Transverse colon (tissue), 4 donors: ENCODE results near the gene MLLT1. TPM values are rescaled to one million over a fixed set of nuclear protein-coding genes. Genes with fewer than 3 reads are reported as not detected.

ENCODE experiments used
- DNase-seq: peaks from one replicate; pipeline ENCODE4 v3.0.0-alpha.2; 2019
- H3K27ac ChIP-seq, 4 donors: fragments of 200-600 bp; sonication (generic); 2 replicates each; pipeline ENCODE4 v1.5.1; 2016 to 2018; ENCODE audit warnings: inconsistent platforms in 4 of 4
- H3K27me3 ChIP-seq: fragments of 200-600 bp; sonication (generic); 2 replicates; pipeline ENCODE4 v1.5.1; 2017; ENCODE audit warnings: inconsistent platforms
- H3K36me3 ChIP-seq, 4 donors: fragments of 200-600 bp; sonication (generic); 2 replicates each; pipeline ENCODE4 v1.5.1; 2017 to 2019; ENCODE audit warnings: inconsistent platforms in 4 of 4
- H3K4me1 ChIP-seq, 4 donors: fragments of 200-600 bp; sonication (generic); 2 replicates each; pipeline ENCODE4 v1.5.1; 2017 to 2020; ENCODE audit warnings: inconsistent platforms in 4 of 4
- H3K4me3 ChIP-seq, 4 donors: fragments of 200-600 bp; sonication (generic); 1 replicate in 1 of 4; 2 replicates in 3 of 4; pipeline versions ENCODE4 v1.5.1 to v1.6.1; 2017 to 2019; ENCODE audit warnings: inconsistent platforms in 4 of 4
- H3K9me3 ChIP-seq, 2 donors: fragments of 200-600 bp; sonication (generic); 2 replicates each; pipeline ENCODE4 v1.5.1; 2017 to 2019; ENCODE audit warnings: inconsistent platforms in 2 of 2
- EP300 ChIP-seq: sonication (generic); formaldehyde crosslinking; IDR thresholded peaks from one replicate; pipeline ENCODE4 v1.6.1; 2017; ENCODE audit warnings: antibody characterized with exemption, low read depth
- POLR2A ChIP-seq: fragments of 450-650 bp; IDR thresholded peaks from one replicate; pipeline ENCODE4 v1.6.1; 2016; ENCODE audit warnings: antibody characterized with exemption, mild to moderate bottlenecking, moderate library complexity
- POLR2AphosphoS5 ChIP-seq, 3 donors: sonication (generic); formaldehyde crosslinking; IDR thresholded peaks; one replicate each; pipeline ENCODE4 v1.6.1; 2016; ENCODE audit warnings: antibody characterized with exemption in 3 of 3
- WGBS, 2 donors: methylation state at CpG; one replicate each; pipeline ENCODE4 v1.1.5; 2018; ENCODE audit warnings: low coverage in 1 of 2; 5-methylcytosine and 5-hydroxymethylcytosine counted together
- in situ Hi-C, 4 donors: fragments of 200-750 bp; cut with MboI; loops; one replicate each; pipeline versions ENCODE4 v1.15.0 to v1.15.1; 2017; ENCODE audit warnings: low sequenced_read_pairs in 3 of 4, low pct_ligation_motif_present in 1 of 4, low pct_unique_long_range_greater_than_20kb in 1 of 4
- intact Hi-C: fragments of 100-400 bp; cut with DNase I; formaldehyde crosslinking; loops from one replicate; pipeline ENCODE4 v1.15.1; 2023; ENCODE audit warnings: low total_unique reads
- total RNA-seq, 4 donors: library from RNA; depleted of rRNA; stranded (reverse); fragments of >200 nt; gene quantifications; one replicate each; pipeline ENCODE4 v1.1.0, GENCODE V29; 2016
- TF ChIP-seq, protein P1 (sequence below), 5 experiments: fragments of 200-600 bp in 3 of 5; fragments of 450-650 bp in 2 of 5; sonication (generic) in 3 of 5; IDR thresholded peaks; 1 replicate in 2 of 5; 2 replicates in 3 of 5; pipeline ENCODE4 v1.5.1; 2016 to 2017; ENCODE audit warnings: antibody characterized with exemption in 5 of 5, inconsistent platforms in 3 of 5, mild to moderate bottlenecking in 2 of 5, moderate library complexity in 1 of 5

MLLT1 gene
- total RNA-seq, 4 donors from 2014 or later, result 12.3 to 34.6 (median 19.7) TPM

DNA sequence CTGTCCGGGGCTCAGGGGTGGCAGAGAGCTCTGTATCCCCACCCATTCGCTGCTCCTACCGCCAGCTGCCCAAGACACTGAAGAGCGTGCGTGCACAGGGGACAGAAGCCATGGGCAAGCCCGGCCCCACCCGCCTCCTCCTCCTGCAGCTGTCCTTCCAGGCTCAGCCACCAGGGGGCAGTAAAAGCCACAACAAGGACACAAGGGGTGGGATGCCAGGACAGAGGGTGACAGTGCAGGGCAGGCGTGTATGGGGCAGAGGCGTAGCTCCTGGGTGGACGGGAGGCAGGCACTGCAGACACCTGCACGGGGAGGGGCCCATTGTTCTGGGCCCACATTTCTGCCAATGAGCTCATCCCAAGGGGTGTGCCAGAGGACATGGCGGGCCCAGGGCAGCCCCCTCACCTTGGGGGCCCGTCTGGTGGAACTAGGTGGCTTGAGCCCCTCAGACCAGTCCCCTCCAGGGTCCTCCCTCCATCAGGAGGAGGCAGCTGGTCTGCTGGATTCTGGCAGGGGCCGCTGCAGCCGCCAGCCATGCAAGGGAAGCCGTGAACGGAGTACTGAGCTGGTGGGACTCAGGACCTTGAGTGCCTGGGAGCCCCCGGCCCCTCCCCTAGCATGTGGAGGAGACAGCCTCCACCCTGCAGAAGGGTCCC is 61.2 kb downstream of the MLLT1 start:
- Histone ChIP-seq H3K27ac (peak overlapping the region in 2 of 4 donors; percentile 13 to 62), H3K27me3 (no peaks in the 10 kb centered on the region), H3K9me3 (no peaks in the 10 kb centered on the region), H3K36me3 (peaks cover 0 to 7% (median 0%) of the 10 kb centered on the region in 4 donors), H3K4me3 (no peak overlapping the region), H3K4me1 (peaks cover 6 to 36% (median 24%) of the 10 kb centered on the region in 4 donors)
- peak; percentile 89 for DNase-seq
- 37% methylated on average over 15 of the region's 18 CpGs; no CpG with 5 or more reads in 1 of the 2 donors for WGBS, 2 donors
- in situ Hi-C loops (no loop called here), intact Hi-C loops (loop anchor here (5.0 kb wide), 2 partner anchors 64 to 79 kb away; no protein-coding TSS in a partner anchor)
- TF ChIP-seq POLR2AphosphoS5 (IDR thresholded peaks at IDR 0.05) (peak in 1 of 3 donors; percentile 24), EP300 (no peak), POLR2A (no peak)
- TF ChIP-seq, protein P1, sequence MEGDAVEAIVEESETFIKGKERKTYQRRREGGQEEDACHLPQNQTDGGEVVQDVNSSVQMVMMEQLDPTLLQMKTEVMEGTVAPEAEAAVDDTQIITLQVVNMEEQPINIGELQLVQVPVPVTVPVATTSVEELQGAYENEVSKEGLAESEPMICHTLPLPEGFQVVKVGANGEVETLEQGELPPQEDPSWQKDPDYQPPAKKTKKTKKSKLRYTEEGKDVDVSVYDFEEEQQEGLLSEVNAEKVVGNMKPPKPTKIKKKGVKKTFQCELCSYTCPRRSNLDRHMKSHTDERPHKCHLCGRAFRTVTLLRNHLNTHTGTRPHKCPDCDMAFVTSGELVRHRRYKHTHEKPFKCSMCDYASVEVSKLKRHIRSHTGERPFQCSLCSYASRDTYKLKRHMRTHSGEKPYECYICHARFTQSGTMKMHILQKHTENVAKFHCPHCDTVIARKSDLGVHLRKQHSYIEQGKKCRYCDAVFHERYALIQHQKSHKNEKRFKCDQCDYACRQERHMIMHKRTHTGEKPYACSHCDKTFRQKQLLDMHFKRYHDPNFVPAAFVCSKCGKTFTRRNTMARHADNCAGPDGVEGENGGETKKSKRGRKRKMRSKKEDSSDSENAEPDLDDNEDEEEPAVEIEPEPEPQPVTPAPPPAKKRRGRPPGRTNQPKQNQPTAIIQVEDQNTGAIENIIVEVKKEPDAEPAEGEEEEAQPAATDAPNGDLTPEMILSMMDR (IDR thresholded peaks at IDR 0.05), result peak; percentile 97 to 99 (median 98)

DNA sequence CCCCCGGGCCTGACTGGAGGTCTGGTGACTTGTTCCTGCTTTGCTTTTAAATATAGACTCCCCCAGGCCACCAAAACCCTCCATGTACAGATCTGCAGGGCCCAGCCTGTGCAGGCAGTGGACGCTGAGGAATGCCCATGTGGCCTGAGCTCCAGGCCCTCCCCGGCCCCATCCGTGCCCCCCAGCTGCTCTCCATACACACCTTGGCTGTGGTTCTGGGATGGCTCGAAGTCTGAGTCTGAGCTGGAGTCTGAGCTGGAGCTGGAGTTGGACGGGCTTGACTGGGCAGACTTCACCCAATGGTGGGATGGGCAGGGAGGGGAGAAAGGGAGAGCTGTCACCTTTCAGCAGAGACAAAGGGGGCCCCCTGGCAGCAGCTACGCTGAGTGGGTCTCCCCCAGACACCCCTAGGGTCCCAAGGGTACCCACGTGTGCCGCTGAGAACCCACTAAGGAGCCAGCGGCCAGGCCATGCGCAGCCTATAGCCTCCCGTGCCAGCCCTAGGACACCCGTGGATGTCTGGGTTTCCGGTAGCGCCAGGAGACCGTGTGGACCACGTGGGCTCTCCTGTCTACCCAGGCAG is 61.9 kb downstream of the MLLT1 start:
- WGBS, 2 donors, result 81% methylated on average over 9 of the region's 17 CpGs; no CpG with 5 or more reads in 1 of the 2 donors
- in situ Hi-C loops (no loop called here), intact Hi-C loops (loop anchor here (5.0 kb wide), 2 partner anchors 64 to 79 kb away; no protein-coding TSS in a partner anchor)
- H3K27ac ChIP-seq, result peak overlapping the region in 2 of 4 donors; percentile 29 to 62
- TF ChIP-seq, protein P1 (IDR thresholded peaks at IDR 0.05), result no peak
- TF ChIP-seq POLR2A (no peak), POLR2AphosphoS5 (IDR thresholded peaks at IDR 0.05) (no peak), EP300 (no peak)
- H3K4me3 ChIP-seq, result no peak overlapping the region
- H3K27me3 ChIP-seq, result no peaks in the 10 kb centered on the region
- peaks cover 6 to 36% (median 24%) of the 10 kb centered on the region in 4 donors for H3K4me1 ChIP-seq
- no peaks in the 10 kb centered on the region for H3K9me3 ChIP-seq
- DNase-seq, result no peak
- H3K36me3 ChIP-seq, result peaks cover 0 to 7% (median under 1%) of the 10 kb centered on the region in 4 donors

DNA sequence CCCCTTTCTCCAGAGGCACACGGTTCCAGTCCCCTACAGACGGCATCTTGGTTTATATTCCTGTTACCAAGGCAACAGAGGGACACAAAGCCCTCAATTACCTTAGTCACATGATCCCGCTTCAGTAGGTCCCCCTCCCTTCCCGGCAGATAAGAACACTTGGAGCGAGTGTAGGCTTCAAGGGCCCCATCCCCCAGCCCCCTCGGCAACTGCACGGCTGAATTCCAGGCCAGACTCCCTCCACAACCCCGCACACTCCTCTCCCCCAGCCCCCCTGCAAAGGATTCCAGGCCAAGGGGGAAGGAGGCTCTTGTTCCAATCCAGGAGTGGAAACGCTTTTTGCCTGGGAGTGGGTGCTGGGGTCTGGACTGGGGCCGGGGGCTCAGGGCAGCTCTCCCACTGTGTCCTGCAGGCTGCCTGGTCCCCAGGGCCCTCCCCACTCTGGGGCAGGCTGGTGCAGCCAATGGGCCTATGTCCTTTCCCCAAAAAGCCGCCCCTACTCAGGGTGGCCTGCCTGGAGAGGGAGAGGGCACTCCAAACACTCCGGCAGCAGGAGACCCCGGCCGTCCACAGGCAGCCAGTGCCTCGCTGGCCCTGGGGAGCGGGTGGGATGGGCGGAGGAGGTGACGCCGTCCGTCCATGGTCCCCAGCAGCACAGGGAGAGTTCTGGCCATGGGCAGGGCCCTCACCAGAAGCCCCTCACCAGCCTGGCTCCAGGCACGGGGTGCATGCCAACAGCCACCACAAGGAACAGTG is 62.6 kb downstream of the MLLT1 start:
- H3K4me3 ChIP-seq, result no peak overlapping the region
- intact Hi-C loops, result loop anchor here (5.0 kb wide), 2 partner anchors 65 to 80 kb away; no protein-coding TSS in a partner anchor

More for the DNA sequence above, 62.6 kb downstream of the MLLT1 start:
- no peaks in the 10 kb centered on the region for H3K9me3 ChIP-seq
- H3K4me1 ChIP-seq, result peaks cover 6 to 36% (median 24%) of the 10 kb centered on the region in 4 donors
- peaks cover 0 to 7% (median 2%) of the 10 kb centered on the region in 4 donors for H3K36me3 ChIP-seq
- TF ChIP-seq, protein P1 (IDR thresholded peaks at IDR 0.05), result no peak
- TF ChIP-seq POLR2AphosphoS5 (IDR thresholded peaks at IDR 0.05) (no peak), EP300 (no peak), POLR2A (no peak)
- DNase-seq, result no peak
- 49% methylated on average over 18 of the region's 21 CpGs; no CpG with 5 or more reads in 1 of the 2 donors for WGBS, 2 donors
- H3K27me3 ChIP-seq, result no peaks in the 10 kb centered on the region
- peak overlapping the region in 3 of 4 donors; percentile 20 to 62 (median 45) for H3K27ac ChIP-seq
- in situ Hi-C loops, result no loop called here
